ENCODE measurements around the gene PRXL2A.

DNA sequence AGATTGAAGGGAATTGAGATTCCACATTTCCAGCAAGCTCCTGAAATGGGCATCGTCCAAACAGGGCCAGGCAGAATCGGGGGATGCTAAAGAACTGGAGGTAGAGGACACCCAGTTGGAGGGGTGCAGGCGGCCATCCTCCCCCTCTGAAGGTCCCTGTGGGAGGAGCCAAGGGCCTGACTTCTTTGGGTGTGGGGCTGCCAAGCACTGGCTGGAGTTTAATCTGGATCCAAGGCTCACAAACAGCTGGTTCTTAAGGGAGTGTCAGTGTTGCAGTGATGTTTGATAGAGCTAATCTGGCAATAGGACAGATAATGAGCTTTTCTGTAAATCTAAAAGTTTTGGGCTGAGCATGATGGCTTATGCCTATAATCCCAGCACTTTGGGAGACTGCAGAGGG, 66.6 kb downstream of the PRXL2A start:
- TF ChIP-seq, protein P1, sequence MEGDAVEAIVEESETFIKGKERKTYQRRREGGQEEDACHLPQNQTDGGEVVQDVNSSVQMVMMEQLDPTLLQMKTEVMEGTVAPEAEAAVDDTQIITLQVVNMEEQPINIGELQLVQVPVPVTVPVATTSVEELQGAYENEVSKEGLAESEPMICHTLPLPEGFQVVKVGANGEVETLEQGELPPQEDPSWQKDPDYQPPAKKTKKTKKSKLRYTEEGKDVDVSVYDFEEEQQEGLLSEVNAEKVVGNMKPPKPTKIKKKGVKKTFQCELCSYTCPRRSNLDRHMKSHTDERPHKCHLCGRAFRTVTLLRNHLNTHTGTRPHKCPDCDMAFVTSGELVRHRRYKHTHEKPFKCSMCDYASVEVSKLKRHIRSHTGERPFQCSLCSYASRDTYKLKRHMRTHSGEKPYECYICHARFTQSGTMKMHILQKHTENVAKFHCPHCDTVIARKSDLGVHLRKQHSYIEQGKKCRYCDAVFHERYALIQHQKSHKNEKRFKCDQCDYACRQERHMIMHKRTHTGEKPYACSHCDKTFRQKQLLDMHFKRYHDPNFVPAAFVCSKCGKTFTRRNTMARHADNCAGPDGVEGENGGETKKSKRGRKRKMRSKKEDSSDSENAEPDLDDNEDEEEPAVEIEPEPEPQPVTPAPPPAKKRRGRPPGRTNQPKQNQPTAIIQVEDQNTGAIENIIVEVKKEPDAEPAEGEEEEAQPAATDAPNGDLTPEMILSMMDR (IDR thresholded peaks at IDR 0.05): no peak
- TF ChIP-seq POLR2A (IDR thresholded peaks at IDR 0.05): no peak
- no peak for TF ChIP-seq POLR2AphosphoS5 (IDR thresholded peaks at IDR 0.05)
